Astrocyte (in vitro differentiated cells and primary cell): Measurements from ENCODE around the gene RBPJ. TPM values are rescaled to one million over a fixed set of nuclear protein-coding genes. Genes with fewer than 3 reads are reported as not detected.

Experiments used
- DNase-seq: peaks from one replicate; pipeline ENCODE4 v3.0.0-alpha.2; 2010; ENCODE audit warnings: low read depth
- FAIRE-seq: peaks from 2 replicates; lab custom pipeline; 2011; peaks lifted over from hg19 to GRCh38; lab: Jason Lieb, UNC
- H2AFZ ChIP-seq: 2 replicates; pipeline ENCODE4 v1.6.0; 2012; ENCODE audit warnings: low read depth, low read length, inconsistent platforms
- H3K27ac ChIP-seq: 2 replicates; pipeline ENCODE4 v1.5.1; 2011; ENCODE audit warnings: low read depth, low read length, inconsistent platforms
- H3K27me3 ChIP-seq: 2 replicates; pipeline ENCODE4 v1.6.0; 2011; ENCODE audit warnings: low read length, inconsistent platforms; ENCODE audit not compliant: insufficient read depth
- H3K36me3 ChIP-seq: 2 replicates; pipeline ENCODE4 v1.5.1; 2011; ENCODE audit warnings: low read length, inconsistent platforms; ENCODE audit not compliant: insufficient read depth
- H3K4me1 ChIP-seq: 2 replicates; pipeline ENCODE4 v1.5.1; 2011; ENCODE audit warnings: low read length, inconsistent platforms; ENCODE audit not compliant: insufficient read depth
- H3K4me2 ChIP-seq: 2 replicates; pipeline ENCODE4 v1.6.0; 2012; ENCODE audit warnings: low read length, inconsistent platforms
- H3K4me3 ChIP-seq: 2 replicates; pipeline ENCODE4 v1.5.1; 2011; ENCODE audit warnings: low read depth, mild to moderate bottlenecking, low read length, inconsistent platforms; ENCODE audit not compliant: insufficient read depth
- H3K79me2 ChIP-seq: 2 replicates; pipeline ENCODE4 v1.6.0; 2012; ENCODE audit warnings: mild to moderate bottlenecking, low read length, inconsistent platforms; ENCODE audit not compliant: insufficient read depth
- H3K9ac ChIP-seq: 2 replicates; pipeline ENCODE4 v1.6.0; 2012; ENCODE audit warnings: mild to moderate bottlenecking, low read length, inconsistent platforms
- H3K9me3 ChIP-seq: 2 replicates; pipeline ENCODE4 v1.5.1; 2012; ENCODE audit warnings: low read depth, mild to moderate bottlenecking, low read length, inconsistent platforms; ENCODE audit not compliant: insufficient read depth
- H4K20me1 ChIP-seq: 2 replicates; pipeline ENCODE4 v1.6.0; 2012; ENCODE audit warnings: low read length, inconsistent platforms; ENCODE audit not compliant: insufficient read depth
- H3K27ac Mint-ChIP-seq: one replicate; pipeline ENCODE4 v1.8.0; 2021; ENCODE audit warnings: mild to moderate bottlenecking, mixed read lengths; ENCODE audit not compliant: unreplicated experiment
- H3K27me3 Mint-ChIP-seq: one replicate; pipeline ENCODE4 v1.8.0; 2021; ENCODE audit warnings: low read depth, mixed read lengths; ENCODE audit not compliant: unreplicated experiment
- H3K36me3 Mint-ChIP-seq: one replicate; pipeline ENCODE4 v1.8.0; 2021; ENCODE audit warnings: low read depth, mixed read lengths; ENCODE audit not compliant: unreplicated experiment
- H3K4me1 Mint-ChIP-seq: one replicate; pipeline ENCODE4 v1.8.0; 2021; ENCODE audit warnings: low read depth, mixed read lengths; ENCODE audit not compliant: unreplicated experiment
- H3K4me3 Mint-ChIP-seq: one replicate; pipeline ENCODE4 v1.8.0; 2021; ENCODE audit warnings: mild to moderate bottlenecking, moderate library complexity, mixed read lengths; ENCODE audit not compliant: unreplicated experiment
- H3K9me3 Mint-ChIP-seq: one replicate; pipeline ENCODE4 v1.8.0; 2021; ENCODE audit warnings: mild to moderate bottlenecking, mixed read lengths; ENCODE audit not compliant: unreplicated experiment
- EZH2 ChIP-seq: IDR thresholded peaks from 2 replicates; pipeline ENCODE4 v1.6.1; 2012; ENCODE audit warnings: mild to moderate bottlenecking, low read length, inconsistent platforms; ENCODE audit not compliant: insufficient read depth
- total RNA-seq: library from RNA; stranded (reverse); gene quantifications from 2 replicates; pipeline ENCODE4 v1.2.1, GENCODE V29; 2021
- TF ChIP-seq, protein P1 (sequence below): IDR thresholded peaks from 2 replicates; pipeline ENCODE4 v1.5.1; 2011; ENCODE audit warnings: low read depth, mild to moderate bottlenecking, inconsistent platforms, low read length, moderate library complexity; ENCODE audit not compliant: insufficient read depth

Gene RBPJ
- total RNA-seq, 1 donor from 2014 or later, result 96.3 TPM

DNA sequence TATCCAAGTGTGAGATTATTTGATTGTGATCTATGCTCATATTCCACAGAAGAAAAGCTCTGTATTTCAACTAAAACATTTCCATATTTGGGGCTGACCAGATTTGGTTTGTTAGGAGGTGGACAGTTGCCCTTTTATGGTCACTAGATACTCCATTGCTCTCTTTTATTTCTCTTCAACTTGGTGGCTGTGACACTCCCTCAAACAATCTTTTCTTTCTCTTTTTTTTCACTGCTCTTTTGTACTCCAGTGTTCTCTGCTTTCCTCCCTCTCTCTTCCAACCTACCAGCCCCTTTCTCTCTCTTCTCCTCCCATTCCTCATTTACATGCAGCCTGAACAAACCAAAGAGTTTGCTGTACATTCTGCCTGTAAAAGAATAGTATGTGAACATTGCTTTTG, 48.8 kb downstream of the RBPJ start:
- no peaks in the 10 kb centered on the region for H3K36me3 Mint-ChIP-seq
- peak; percentile 33 for DNase-seq

DNA sequence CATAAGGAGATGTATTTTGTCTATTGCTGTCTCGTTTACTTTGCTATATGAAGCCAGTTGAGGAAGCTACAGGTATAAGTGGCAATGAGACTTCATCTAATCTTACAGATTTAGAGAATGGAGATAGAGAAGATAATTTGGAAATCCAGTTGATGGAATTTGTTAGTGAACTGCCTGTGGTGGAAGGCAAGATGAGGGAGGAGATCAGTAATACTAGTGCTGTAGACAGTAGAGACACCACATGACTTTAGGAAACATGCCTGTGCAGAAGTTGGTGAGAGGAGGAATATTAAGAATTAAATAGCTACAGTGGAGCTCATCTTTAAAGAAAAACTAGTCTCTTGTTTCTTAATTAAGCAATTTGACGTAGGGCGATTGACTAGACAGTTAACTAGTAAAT, 51.3 kb downstream of the RBPJ start:
- H3K27me3 Mint-ChIP-seq, result no peaks in the 10 kb centered on the region
- peaks cover 38% of the 10 kb centered on the region for H3K4me1 Mint-ChIP-seq
- no peak overlapping the region for H3K27ac Mint-ChIP-seq
- H3K36me3 Mint-ChIP-seq, result no peaks in the 10 kb centered on the region
- Histone ChIP-seq H4K20me1 (peaks cover 70% of the 10 kb centered on the region), H3K9ac (no peak overlapping the region), H3K36me3 (no peaks in the 10 kb centered on the region), H3K27me3 (no peaks in the 10 kb centered on the region), H3K79me2 (peaks cover 94% of the 10 kb centered on the region), H2AFZ (no peak overlapping the region), H3K4me1 (peaks cover 20% of the 10 kb centered on the region), H3K4me3 (no peak overlapping the region), H3K27ac (no peak overlapping the region), H3K9me3 (no peaks in the 10 kb centered on the region), H3K4me2 (peak overlapping the region; percentile 41)
- FAIRE-seq (no peak), DNase-seq (no peak)
- no peak for TF ChIP-seq EZH2
- TF ChIP-seq, protein P1, sequence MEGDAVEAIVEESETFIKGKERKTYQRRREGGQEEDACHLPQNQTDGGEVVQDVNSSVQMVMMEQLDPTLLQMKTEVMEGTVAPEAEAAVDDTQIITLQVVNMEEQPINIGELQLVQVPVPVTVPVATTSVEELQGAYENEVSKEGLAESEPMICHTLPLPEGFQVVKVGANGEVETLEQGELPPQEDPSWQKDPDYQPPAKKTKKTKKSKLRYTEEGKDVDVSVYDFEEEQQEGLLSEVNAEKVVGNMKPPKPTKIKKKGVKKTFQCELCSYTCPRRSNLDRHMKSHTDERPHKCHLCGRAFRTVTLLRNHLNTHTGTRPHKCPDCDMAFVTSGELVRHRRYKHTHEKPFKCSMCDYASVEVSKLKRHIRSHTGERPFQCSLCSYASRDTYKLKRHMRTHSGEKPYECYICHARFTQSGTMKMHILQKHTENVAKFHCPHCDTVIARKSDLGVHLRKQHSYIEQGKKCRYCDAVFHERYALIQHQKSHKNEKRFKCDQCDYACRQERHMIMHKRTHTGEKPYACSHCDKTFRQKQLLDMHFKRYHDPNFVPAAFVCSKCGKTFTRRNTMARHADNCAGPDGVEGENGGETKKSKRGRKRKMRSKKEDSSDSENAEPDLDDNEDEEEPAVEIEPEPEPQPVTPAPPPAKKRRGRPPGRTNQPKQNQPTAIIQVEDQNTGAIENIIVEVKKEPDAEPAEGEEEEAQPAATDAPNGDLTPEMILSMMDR, result no peak
- H3K9me3 Mint-ChIP-seq, result no peaks in the 10 kb centered on the region
- H3K4me3 Mint-ChIP-seq, result no peak overlapping the region

More for the DNA sequence above, 48.8 kb downstream of the RBPJ start:
- Histone ChIP-seq H3K27ac (no peak overlapping the region), H3K4me3 (no peak overlapping the region), H4K20me1 (peaks cover 55% of the 10 kb centered on the region), H3K9me3 (no peaks in the 10 kb centered on the region), H3K4me1 (peaks cover 20% of the 10 kb centered on the region), H3K9ac (no peak overlapping the region), H3K79me2 (peaks cover 92% of the 10 kb centered on the region), H3K27me3 (no peaks in the 10 kb centered on the region), H2AFZ (no peak overlapping the region), H3K36me3 (no peaks in the 10 kb centered on the region), H3K4me2 (peak overlapping the region; percentile 38)
- peak overlapping the region; percentile 58 for H3K27ac Mint-ChIP-seq
- peak; percentile 13 for FAIRE-seq
- no peaks in the 10 kb centered on the region for H3K27me3 Mint-ChIP-seq
- TF ChIP-seq EZH2, result no peak
- TF ChIP-seq, protein P1, result no peak
- H3K4me1 Mint-ChIP-seq, result peaks cover 48% of the 10 kb centered on the region
- peak overlapping the region; percentile 15 for H3K4me3 Mint-ChIP-seq
- no peaks in the 10 kb centered on the region for H3K9me3 Mint-ChIP-seq

DNA sequence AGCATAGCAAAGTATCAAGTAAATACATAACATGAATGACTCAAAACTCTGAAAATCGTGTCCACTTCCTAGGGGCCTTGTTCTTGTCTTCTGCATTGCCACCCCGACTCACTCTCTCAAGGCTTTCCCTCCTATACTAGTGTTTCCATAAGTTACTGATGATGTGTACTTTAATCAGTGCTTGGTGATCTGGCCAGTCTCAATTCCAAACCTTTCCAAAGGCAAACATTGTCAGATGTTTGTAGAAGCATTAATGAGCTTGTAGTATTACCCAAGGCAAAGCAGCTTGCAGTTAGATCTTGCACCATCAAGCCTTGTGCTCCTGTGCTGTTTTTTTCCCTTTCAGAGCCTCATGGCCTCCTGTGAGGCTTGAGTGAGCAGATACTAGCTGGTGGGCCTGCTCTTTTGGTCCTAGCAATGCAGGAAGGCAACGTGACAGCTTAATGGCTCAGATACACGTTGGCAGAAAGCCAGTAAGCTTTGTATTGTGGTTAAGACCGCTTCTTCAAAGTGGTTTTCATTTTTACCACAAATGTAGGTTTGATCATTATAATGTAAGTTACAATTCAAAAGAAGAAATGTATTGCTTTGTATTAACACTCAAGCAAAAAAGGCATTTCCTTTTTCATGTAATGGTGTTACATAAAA, 51.8 kb downstream of the RBPJ start:
- Mint-ChIP-seq H3K9me3 (no peaks in the 10 kb centered on the region), H3K27me3 (no peaks in the 10 kb centered on the region), H3K4me1 (peaks cover 40% of the 10 kb centered on the region), H3K36me3 (no peaks in the 10 kb centered on the region), H3K4me3 (no peak overlapping the region), H3K27ac (peak overlapping the region; percentile 0)
- Histone ChIP-seq H3K4me2 (peak overlapping the region; percentile 41), H3K4me3 (no peak overlapping the region), H2AFZ (no peak overlapping the region), H3K36me3 (no peaks in the 10 kb centered on the region), H3K27me3 (no peaks in the 10 kb centered on the region), H3K9me3 (no peaks in the 10 kb centered on the region), H3K79me2 (peaks cover 94% of the 10 kb centered on the region), H3K4me1 (peaks cover 20% of the 10 kb centered on the region), H4K20me1 (peaks cover 76% of the 10 kb centered on the region), H3K9ac (no peak overlapping the region), H3K27ac (no peak overlapping the region)
- DNase-seq (peak; percentile 84), FAIRE-seq (peak; percentile 63)
- TF ChIP-seq, protein P1, result no peak
- no peak for TF ChIP-seq EZH2
